Naive thymus-derived CD4-positive, alpha-beta T cell (primary cell): Measurements from ENCODE around the gene DBH. TPM values are rescaled to one million over a fixed set of nuclear protein-coding genes. Genes with fewer than 3 reads are reported as not detected.
A peak's percentile ranks its signal among the peaks of the same experiment; 100 is the strongest.

Experiments
- ATAC-seq: fragments of 150-1000 bp; cut with Tn5 transposase; 2 replicates; pipeline ENCODE4 v1.10.0; 2021; ENCODE audit warnings: mild to moderate bottlenecking, moderate library complexity
- CTCF ChIA-PET: fragments of 350-600 bp; sonication (Branson Sonifier 250); formaldehyde crosslinking; loops from one replicate; lab custom pipeline; 2021; ENCODE audit warnings: antibody characterized with exemption; lab: Charles Lee
- POLR2A ChIA-PET: fragments of 350-600 bp; sonication (Branson Sonifier 250); formaldehyde crosslinking; loops from one replicate; lab custom pipeline; 2021; ENCODE audit warnings: antibody characterized with exemption, inconsistent platforms; lab: Charles Lee
- DNase-seq, 9 donors: peaks; one replicate each; pipeline versions ENCODE4 v3.0.0 to v3.0.0-alpha.2; 2020 to 2022; ENCODE audit warnings: mixed read lengths in 1 of 9
- H3K27ac ChIP-seq: one replicate; pipeline ENCODE4 v1.7.0; 2013; ENCODE audit warnings: mild to moderate bottlenecking, low read depth, low read length, moderate library complexity
- H3K27me3 ChIP-seq, 2 donors: one replicate each; pipeline ENCODE4 v1.7.0; 2013; ENCODE audit warnings: low read length in 2 of 2, mild to moderate bottlenecking in 2 of 2, moderate library complexity in 2 of 2; ENCODE audit not compliant: control insufficient read depth in 2 of 2, insufficient read depth in 2 of 2
- H3K36me3 ChIP-seq, 3 experiments: 1 replicate in 2 of 3; 2 replicates in 1 of 3; pipeline ENCODE4 v1.7.0; 2013; ENCODE audit warnings: low read length in 3 of 3, mild to moderate bottlenecking in 3 of 3, moderate library complexity in 1 of 3; ENCODE audit not compliant: insufficient read depth in 3 of 3, control insufficient read depth in 2 of 3
- H3K4me1 ChIP-seq, 2 donors: one replicate each; pipeline ENCODE4 v1.7.0; 2013; ENCODE audit warnings: low read length in 2 of 2, mild to moderate bottlenecking in 2 of 2, moderate library complexity in 1 of 2; ENCODE audit not compliant: control insufficient read depth in 2 of 2, insufficient read depth in 2 of 2
- H3K4me3 ChIP-seq: 2 replicates; pipeline ENCODE4 v1.7.0; 2013; ENCODE audit warnings: mild to moderate bottlenecking, low read length
- H3K9me3 ChIP-seq, 3 experiments: 1 replicate in 2 of 3; 2 replicates in 1 of 3; pipeline ENCODE4 v1.7.0; 2013; ENCODE audit warnings: low read length in 3 of 3; ENCODE audit not compliant: control insufficient read depth in 2 of 3
- H3K27ac Mint-ChIP-seq, 9 donors: one replicate each; pipeline ENCODE4 v1.8.0; 2020 to 2022; ENCODE audit warnings: mixed read lengths in 9 of 9, mild to moderate bottlenecking in 8 of 9, moderate library complexity in 5 of 9, inconsistent platforms in 2 of 9
- H3K27me3 Mint-ChIP-seq, 5 donors: one replicate each; pipeline ENCODE4 v1.8.0; 2021 to 2022; ENCODE audit warnings: mixed read lengths in 5 of 5, mild to moderate bottlenecking in 1 of 5
- H3K36me3 Mint-ChIP-seq, 5 donors: one replicate each; pipeline ENCODE4 v1.8.0; 2020 to 2022; ENCODE audit warnings: mixed read lengths in 5 of 5, mild to moderate bottlenecking in 3 of 5, inconsistent platforms in 1 of 5
- H3K4me1 Mint-ChIP-seq, 7 donors: one replicate each; pipeline ENCODE4 v1.8.0; 2020 to 2022; ENCODE audit warnings: mixed read lengths in 7 of 7, mild to moderate bottlenecking in 3 of 7, inconsistent platforms in 1 of 7
- H3K4me3 Mint-ChIP-seq, 10 donors: one replicate each; pipeline ENCODE4 v1.8.0; 2020 to 2022; ENCODE audit warnings: mild to moderate bottlenecking in 10 of 10, mixed read lengths in 10 of 10, moderate library complexity in 6 of 10, inconsistent platforms in 2 of 10
- H3K9me3 Mint-ChIP-seq, 11 donors: one replicate each; pipeline ENCODE4 v1.8.0; 2020 to 2022; ENCODE audit warnings: mixed read lengths in 11 of 11, mild to moderate bottlenecking in 4 of 11, inconsistent platforms in 1 of 11, moderate library complexity in 1 of 11
- intact Hi-C, 2 donors: fragments of 100-400 bp; cut with micrococcal nuclease; formaldehyde crosslinking; loops; one replicate each; pipeline ENCODE4 v1.15.1; 2023
- polyA plus RNA-seq, 2 donors: library from polyadenylated mRNA; unstranded; fragments of 300-500 nt; fragmentation: Illumina TruSeq; gene quantifications; one replicate each; pipeline ENCODE4 v1.2.3, GENCODE V29; 2021
- total RNA-seq, 6 experiments: library from RNA in 5 of 6; stranded (reverse) in 5 of 6; gene quantifications; 1 replicate in 5 of 6; 2 replicates in 1 of 6; pipeline ENCODE4 v1.2.3 and lab custom pipeline; 2021 to 2026

The DBH gene
- total and polyA plus RNA-seq, 7 experiments from 2014 or later = 0.08 to 1.2 (median 0.17) TPM; not detected in 1

- DNase-seq = no peak
- Mint-ChIP-seq H3K27ac (peak overlapping the region; percentile 33 to 100 (median 93)), H3K4me1 (peaks cover 25 to 79% (median 53%) of the 10 kb centered on the region in 7 donors), H3K4me3 (peak overlapping the region in 5 of 10 donors; percentile 32 to 49 (median 37)), H3K9me3 (peaks cover 0 to 3% (median 0%) of the 10 kb centered on the region in 11 donors), H3K36me3 (no peaks in the 10 kb centered on the region), H3K27me3 (no peaks in the 10 kb centered on the region)
- intact Hi-C loops = loop anchor here in 1 of 2 donors (2.0 kb wide), 1 partner anchor 19 kb away; no protein-coding TSS in a partner anchor
- ATAC-seq = no peak
- no peaks in the 10 kb centered on the region for H3K27me3 ChIP-seq
- H3K9me3 ChIP-seq = no peaks in the 10 kb centered on the region
- H3K4me1 ChIP-seq = peaks cover 44 to 61% of the 10 kb centered on the region in 2 donors
- no peak overlapping the region for H3K4me3 ChIP-seq
- H3K36me3 ChIP-seq = no peaks in the 10 kb centered on the region
- CTCF ChIA-PET = no interaction called here
- peak overlapping the region; percentile 95 for H3K27ac ChIP-seq
- POLR2A ChIA-PET = interaction anchor here (18.3 kb wide), 1 partner anchor 24 kb away, joined by 448 read pairs; no protein-coding TSS in a partner anchor
Measured at GRCh38 chr9:133681658-133682306, 45.6 kb downstream of the DBH start.

GRCh38 chr9:133682818-133683585 is 46.8 kb downstream of the DBH start:
- Histone ChIP-seq H3K4me1 (peaks cover 33 to 50% of the 10 kb centered on the region in 2 donors), H3K27me3 (no peaks in the 10 kb centered on the region), H3K4me3 (peak overlapping the region; percentile 28), H3K36me3 (no peaks in the 10 kb centered on the region), H3K9me3 (no peaks in the 10 kb centered on the region), H3K27ac (peak overlapping the region; percentile 95)
- H3K27me3 Mint-ChIP-seq = no peaks in the 10 kb centered on the region
- no peaks in the 10 kb centered on the region for H3K36me3 Mint-ChIP-seq
- intact Hi-C loops = loop anchor here (1.0 to 2.0 kb wide), 2 partner anchors 18 to 19 kb away; no protein-coding TSS in a partner anchor
- H3K4me1 Mint-ChIP-seq = peaks cover 16 to 66% (median 44%) of the 10 kb centered on the region in 7 donors
- peak overlapping the region; percentile 73 to 93 (median 88) for H3K4me3 Mint-ChIP-seq
- CTCF ChIA-PET = interaction anchor here (0.8 to 4.6 kb wide), 8 partner anchors 9 to 101 kb away, joined by 3 to 29 read pairs (median 3); no protein-coding TSS in a partner anchor
- peaks cover 0 to 3% (median 0%) of the 10 kb centered on the region in 11 donors for H3K9me3 Mint-ChIP-seq
- H3K27ac Mint-ChIP-seq = peak overlapping the region; percentile 99 to 100 (median 99)
- ATAC-seq (peak; percentile 1), DNase-seq (no peak)
- POLR2A ChIA-PET = interaction anchor here (1.3 to 18.3 kb wide), 6 partner anchors 10 to 30 kb away, joined by 5 to 448 read pairs (median 13); no protein-coding TSS in a partner anchor

DNA sequence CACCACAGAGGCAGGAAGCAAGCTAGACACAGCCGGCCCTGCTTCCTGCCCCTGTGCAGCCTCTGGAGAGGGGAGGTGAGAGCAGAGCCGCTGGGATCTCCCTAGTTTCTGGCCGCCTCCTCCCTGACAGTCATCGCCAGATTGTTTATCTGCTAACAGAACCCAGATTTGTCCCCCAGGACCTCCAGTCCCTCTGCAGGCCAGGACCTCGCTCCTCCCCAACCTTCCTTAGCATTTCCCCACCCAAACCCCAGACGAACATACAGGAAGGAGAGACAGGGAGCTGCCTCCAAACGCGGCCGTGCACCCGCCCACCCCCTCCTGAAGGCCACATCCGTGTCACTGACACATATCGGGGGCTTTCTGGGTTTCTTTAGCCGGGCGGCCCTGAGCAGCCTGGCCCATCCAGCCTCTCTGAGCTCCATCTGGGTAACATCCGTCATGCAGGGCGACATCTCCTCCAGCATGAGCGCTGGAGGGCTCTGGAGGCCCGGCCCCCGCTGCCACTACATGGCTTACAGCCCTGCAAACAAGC is 47.5 kb downstream of the DBH start:
- H3K27me3 ChIP-seq = no peaks in the 10 kb centered on the region
- ChIA-PET CTCF (interaction anchor here (0.8 to 4.6 kb wide), 9 partner anchors 9 to 102 kb away, joined by 3 to 29 read pairs (median 3); no protein-coding TSS in a partner anchor), POLR2A (interaction anchor here (1.0 to 18.3 kb wide), 7 partner anchors 10 to 31 kb away, joined by 3 to 448 read pairs (median 12); no protein-coding TSS in a partner anchor)
- H3K9me3 Mint-ChIP-seq = peaks cover 0 to 3% (median 0%) of the 10 kb centered on the region in 11 donors
- H3K36me3 Mint-ChIP-seq = peaks cover 0 to 3% (median 0%) of the 10 kb centered on the region in 5 donors
- ATAC-seq (peak; percentile 88), DNase-seq (peak; percentile 47 to 89 (median 83))
- H3K4me1 ChIP-seq = peaks cover 28 to 44% of the 10 kb centered on the region in 2 donors
- peak overlapping the region; percentile 95 for H3K27ac ChIP-seq
- H3K4me3 Mint-ChIP-seq = peak overlapping the region; percentile 73 to 93 (median 88)
- peak overlapping the region; percentile 28 for H3K4me3 ChIP-seq
- no peaks in the 10 kb centered on the region for H3K9me3 ChIP-seq
- H3K4me1 Mint-ChIP-seq = peaks cover 13 to 60% (median 38%) of the 10 kb centered on the region in 7 donors
- peak overlapping the region; percentile 99 to 100 (median 99) for H3K27ac Mint-ChIP-seq
- no peaks in the 10 kb centered on the region for H3K36me3 ChIP-seq
- intact Hi-C loops = loop anchor here (1.0 to 2.0 kb wide), 2 partner anchors 17 to 19 kb away; no protein-coding TSS in a partner anchor
- no peaks in the 10 kb centered on the region for H3K27me3 Mint-ChIP-seq

GRCh38 chr9:133684121-133684935 is 48.2 kb downstream of the DBH start:
- Mint-ChIP-seq H3K27me3 (no peaks in the 10 kb centered on the region), H3K9me3 (peaks cover 0 to 3% (median 0%) of the 10 kb centered on the region in 11 donors), H3K27ac (peak overlapping the region; percentile 99 to 100 (median 99)), H3K4me1 (peaks cover 10 to 54% (median 33%) of the 10 kb centered on the region in 7 donors), H3K4me3 (peak overlapping the region; percentile 73 to 93 (median 88)), H3K36me3 (peaks cover 0 to 6% (median 0%) of the 10 kb centered on the region in 5 donors)
- ChIA-PET POLR2A (interaction anchor here (1.0 to 18.3 kb wide), 8 partner anchors 9 to 32 kb away, joined by 3 to 448 read pairs (median 10); no protein-coding TSS in a partner anchor), CTCF (interaction anchor here (0.8 to 4.6 kb wide), 9 partner anchors 11 to 103 kb away, joined by 3 to 29 read pairs (median 3); no protein-coding TSS in a partner anchor)
- Histone ChIP-seq H3K4me1 (peaks cover 28 to 44% of the 10 kb centered on the region in 2 donors), H3K36me3 (peaks cover 0 to 3% (median 0%) of the 10 kb centered on the region in 3 experiments), H3K4me3 (peak overlapping the region; percentile 28), H3K27ac (peak overlapping the region; percentile 95), H3K27me3 (no peaks in the 10 kb centered on the region), H3K9me3 (no peaks in the 10 kb centered on the region)
- peak in 4 of 9 donors; percentile 47 to 65 (median 60) for DNase-seq
- peak; percentile 34 for ATAC-seq
- intact Hi-C loops = no loop called here

GRCh38 chr9:133684936-133685361 is 48.8 kb downstream of the DBH start:
- H3K9me3 ChIP-seq = no peaks in the 10 kb centered on the region
- H3K4me1 ChIP-seq = peaks cover 28 to 44% of the 10 kb centered on the region in 2 donors
- peaks cover 0 to 9% (median 0%) of the 10 kb centered on the region in 3 experiments for H3K36me3 ChIP-seq
- H3K27ac ChIP-seq = peak overlapping the region; percentile 95
- H3K27me3 ChIP-seq = no peaks in the 10 kb centered on the region
- peak overlapping the region in 8 of 9 donors; percentile 99 to 100 (median 99) for H3K27ac Mint-ChIP-seq
- DNase-seq (no peak), ATAC-seq (no peak)
- H3K9me3 Mint-ChIP-seq = peaks cover 0 to 3% (median 0%) of the 10 kb centered on the region in 11 donors
- no peaks in the 10 kb centered on the region for H3K27me3 Mint-ChIP-seq
- H3K4me3 Mint-ChIP-seq = peak overlapping the region in 3 of 10 donors; percentile 21 to 90 (median 25)
- ChIA-PET CTCF (interaction anchor here (0.9 to 4.6 kb wide), 3 partner anchors 17 to 29 kb away, joined by 3 to 29 read pairs (median 10); no protein-coding TSS in a partner anchor), POLR2A (interaction anchor here (1.0 to 18.3 kb wide), 5 partner anchors 8 to 29 kb away, joined by 3 to 448 read pairs (median 12); no protein-coding TSS in a partner anchor)
- no peak overlapping the region for H3K4me3 ChIP-seq
- intact Hi-C loops = no loop called here
- H3K36me3 Mint-ChIP-seq = peaks cover 0 to 6% (median 0%) of the 10 kb centered on the region in 5 donors
- peaks cover 10 to 54% (median 33%) of the 10 kb centered on the region in 7 donors for H3K4me1 Mint-ChIP-seq
